Measurements from ENCODE around the gene IGF2R. TPM values are rescaled to one million over a fixed set of nuclear protein-coding genes. Genes with fewer than 3 reads are reported as not detected.

IGF2R gene
- total and polyA plus RNA-seq, 2 of the 13 experiments (the other 11 are each of a cell fraction or from before 2014, with no cell fraction given): 38.3 to 70.0 TPM

DNA sequence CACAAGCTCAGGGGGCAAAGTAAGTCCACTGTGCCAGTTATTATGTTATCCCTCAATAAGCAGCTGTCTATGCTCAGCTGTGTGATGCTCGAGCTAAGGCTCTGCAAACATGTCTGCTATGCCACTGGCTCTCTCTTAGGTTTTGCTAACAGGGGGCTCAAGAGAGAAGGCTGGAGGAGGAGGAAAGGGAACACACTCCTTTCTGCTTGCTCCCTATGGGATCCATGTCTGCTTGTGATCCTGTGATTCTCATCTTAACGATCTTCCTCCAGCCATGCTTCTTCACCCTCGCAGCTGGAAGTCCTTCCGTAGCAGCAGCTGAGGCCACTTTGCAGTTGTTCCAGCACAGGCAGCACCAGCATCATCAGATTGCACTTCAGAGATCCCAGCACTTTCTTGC lies 37.0 kb upstream of the IGF2R start (continued):
- TF ChIP-seq ZNF230 (CRISPR knock-in tag; IDR thresholded peaks at IDR 0.05): no peak
- TF ChIP-seq SP4 (CRISPR knock-in tag; IDR thresholded peaks at IDR 0.05): no peak
- TF ChIP-seq TBX3 (IDR thresholded peaks at IDR 0.05; ENCODE audit: borderline replicate concordance): no peak
- TF ChIP-seq ZNF160 (CRISPR knock-in tag; IDR thresholded peaks at IDR 0.05): no peak
- no peak for TF ChIP-seq ZNF775 (CRISPR knock-in tag; IDR thresholded peaks at IDR 0.05; ENCODE audit: borderline replicate concordance)
- TF ChIP-seq ELK4 (CRISPR knock-in tag; IDR thresholded peaks at IDR 0.05; ENCODE audit: borderline replicate concordance): no peak
- no peak for TF ChIP-seq HMG20B (CRISPR knock-in tag; conservative IDR thresholded peaks at IDR 0.05)

DNA sequence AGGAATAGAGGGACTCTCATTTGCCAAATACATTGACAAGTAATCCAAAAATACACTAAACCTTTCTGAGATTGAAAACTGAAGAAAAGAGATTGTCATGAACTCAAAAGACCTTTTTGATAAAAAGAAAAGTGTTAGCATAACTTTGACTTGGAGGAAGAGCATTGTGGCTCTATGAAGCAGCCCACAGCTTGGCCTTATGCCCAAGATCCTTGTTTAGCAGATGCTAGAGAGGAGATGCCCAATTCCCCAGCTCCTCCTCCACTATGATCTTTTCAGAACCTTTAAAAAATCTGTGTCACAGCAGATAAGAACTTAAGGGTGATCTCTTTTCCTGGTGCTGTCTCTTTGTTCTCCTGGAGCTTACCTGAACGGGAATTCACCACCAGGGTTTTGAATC lies 35.8 kb upstream of the IGF2R start:
- ChIA-PET CTCF (ENCODE audit: low intra/inter-chr PET ratio, low total read pairs) (no interaction called here), POLR2A (no interaction called here)
- in situ Hi-C loops (cut with HindIII; ENCODE audit: extremely low pct_ligation_motif_present, low pct_unique_long_range_greater_than_20kb) (no loop called here), intact Hi-C loops (cut with micrococcal nuclease; ENCODE audit: unreplicated experiment) (no loop called here)
- WGBS (ENCODE audit: low lambda C conversion rate): 0% methylated on average over 1 of the region's 1 CpG
- no peaks in the 10 kb centered on the region for H4K20me1 ChIP-seq (ENCODE audit: insufficient read depth, low read length)
- FAIRE-seq: no peak
- BruUV-seq (replicated peaks): no TSS peak
- no peaks in the 10 kb centered on the region for H3K79me2 ChIP-seq (ENCODE audit: insufficient read depth, low read length)
- H3K4me1 ChIP-seq (ENCODE audit: insufficient read depth, low read length): peaks cover 5% of the 10 kb centered on the region; the same call in 1 of the 2 replicates
- H3K36me3 ChIP-seq (replicated peaks in 1 of 2; ENCODE audit: control insufficient read depth in 1 of 2, insufficient read depth in 2 of 2, low read length in 2 of 2): no peaks in the 10 kb centered on the region
- no peak overlapping the region for H3K4me2 ChIP-seq (ENCODE audit: low read depth, low read length)
- TF ChIP-seq MEIS1 (CRISPR knock-in tag; IDR thresholded peaks at IDR 0.05; ENCODE audit: borderline replicate concordance): no peak
- no peak for TF ChIP-seq NR2F2 (IDR thresholded peaks at IDR 0.05; ENCODE audit: borderline replicate concordance, low read depth)
- no peak for TF ChIP-seq XRCC5 (optimal IDR thresholded peaks at IDR 0.05; ENCODE audit: low read length)
- no peak for TF ChIP-seq TCF7L2 (IDR thresholded peaks at IDR 0.05; ENCODE audit: low read depth, low read length)
- TF ChIP-seq PITX1 (CRISPR knock-in tag; IDR thresholded peaks at IDR 0.05): no peak
- TF ChIP-seq POGZ (CRISPR knock-in tag; IDR thresholded peaks at IDR 0.05): no peak
- no peak for TF ChIP-seq KDM4B (CRISPR knock-in tag; IDR thresholded peaks at IDR 0.05)
- TF ChIP-seq ARHGAP35 (CRISPR knock-in tag; IDR thresholded peaks at IDR 0.05; ENCODE audit: borderline replicate concordance): no peak
- TF ChIP-seq, protein P1, sequence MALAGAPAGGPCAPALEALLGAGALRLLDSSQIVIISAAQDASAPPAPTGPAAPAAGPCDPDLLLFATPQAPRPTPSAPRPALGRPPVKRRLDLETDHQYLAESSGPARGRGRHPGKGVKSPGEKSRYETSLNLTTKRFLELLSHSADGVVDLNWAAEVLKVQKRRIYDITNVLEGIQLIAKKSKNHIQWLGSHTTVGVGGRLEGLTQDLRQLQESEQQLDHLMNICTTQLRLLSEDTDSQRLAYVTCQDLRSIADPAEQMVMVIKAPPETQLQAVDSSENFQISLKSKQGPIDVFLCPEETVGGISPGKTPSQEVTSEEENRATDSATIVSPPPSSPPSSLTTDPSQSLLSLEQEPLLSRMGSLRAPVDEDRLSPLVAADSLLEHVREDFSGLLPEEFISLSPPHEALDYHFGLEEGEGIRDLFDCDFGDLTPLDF (CRISPR knock-in tag; IDR thresholded peaks at IDR 0.05): no peak
- TF ChIP-seq NFE2L2 (IDR thresholded peaks at IDR 0.05; ENCODE audit: low read length): no peak
- no peak for TF ChIP-seq CBX2 (IDR thresholded peaks at IDR 0.05; ENCODE audit: low read depth, low read length)
- no peak for TF ChIP-seq CBX2 (CRISPR knock-in tag; IDR thresholded peaks at IDR 0.05; ENCODE audit: low read depth)
- no peak for TF ChIP-seq NAIF1 (CRISPR knock-in tag; IDR thresholded peaks at IDR 0.05; ENCODE audit: borderline replicate concordance)
- no peak for TF ChIP-seq ZNF124 (CRISPR knock-in tag; IDR thresholded peaks at IDR 0.05)
- TF ChIP-seq ZNF782 (CRISPR knock-in tag; IDR thresholded peaks at IDR 0.05; ENCODE audit: borderline replicate concordance): no peak
- TF ChIP-seq ZNF577 (CRISPR knock-in tag; IDR thresholded peaks at IDR 0.05; ENCODE audit: borderline replicate concordance, low read depth): no peak
- no peak for TF ChIP-seq PAWR (CRISPR knock-in tag; IDR thresholded peaks at IDR 0.05; ENCODE audit: borderline replicate concordance)
- TF ChIP-seq SMAD1 (CRISPR knock-in tag; IDR thresholded peaks at IDR 0.05; ENCODE audit: borderline replicate concordance, low read depth): no peak
- H2AFZ ChIP-seq (ENCODE audit: low read length): no peak overlapping the region
- no peak overlapping the region for H3K4me3 ChIP-seq (replicated peaks in 1 of 3; ENCODE audit: insufficient read depth in 1 of 3, low read depth in 2 of 3, low read length in 3 of 3)
- H3K27ac ChIP-seq (ENCODE audit: extremely low read length, insufficient read depth, low read length): no peak overlapping the region
- no peaks in the 10 kb centered on the region for H3K9me3 ChIP-seq (ENCODE audit: low read length)
- no peak overlapping the region for H3K9ac ChIP-seq (ENCODE audit: insufficient read depth, low read depth, low read length)
- no peak for DNase-seq (ENCODE audit: low spot score)
- no peak for ATAC-seq
- H3K27me3 ChIP-seq (ENCODE audit: control insufficient read depth in 1 of 2, insufficient read depth in 2 of 2, low read length in 2 of 2): peaks cover 0 to 13% of the 10 kb centered on the region in 2 experiments; a peak in 3 of 5 replicates

All from HepG2 (cell line).